Fibroblast of skin of left quadriceps (primary cell): ENCODE measurements around the gene HIRIP3.
"Not testable (repeated sequence)": the region's sequence is repeated elsewhere in the genome, so short reads cannot be mapped to it uniquely, and the experiment has no call there.

ENCODE experiments used
- DNase-seq, 2 experiments: peaks; one replicate each; pipeline ENCODE4 v3.0.0-alpha.2; 2013; ENCODE audit warnings: low read depth in 2 of 2

Gene HIRIP3

GRCh38 chr16:29995324-29995910, at the start of gene HIRIP3:
HIRIP3 (minus strand) TSS chr16:29995617; CDS start chr16:29995605, 12 bp downstream.
- DNase-seq = peak; percentile 58 to 61

GRCh38 chr16:30041841-30042240, 46.4 kb upstream of the HIRIP3 start:
- peak in 1 of 2 experiments; percentile 25 for DNase-seq

GRCh38 chr16:30040690-30041089, 45.3 kb upstream of the HIRIP3 start:
- DNase-seq = not testable (repeated sequence)

GRCh38 chr16:30040221-30040620, 44.8 kb upstream of the HIRIP3 start:
- no peak for DNase-seq

GRCh38 chr16:30033270-30033669, 37.9 kb upstream of the HIRIP3 start:
- DNase-seq = no peak

- DNase-seq = peak; percentile 22 to 29
Observed at GRCh38 chr16:30032083-30032819, 36.8 kb upstream of the HIRIP3 start.

GRCh38 chr16:30031477-30031918, 36.1 kb upstream of the HIRIP3 start:
- DNase-seq = no peak

GRCh38 chr16:30030841-30031413, 35.5 kb upstream of the HIRIP3 start, which contains the start of gene TLCD3B:
TLCD3B (minus strand) TSS chr16:30031271; CDS start chr16:30030527, 744 bp downstream.
- no peak for DNase-seq

GRCh38 chr16:30030011-30030685, 34.7 kb upstream of the HIRIP3 start:
- no peak for DNase-seq

- DNase-seq = no peak
Observed at GRCh38 chr16:30028438-30029076, 33.1 kb upstream of the HIRIP3 start.

- DNase-seq = no peak
Observed at GRCh38 chr16:30027588-30028437, 32.4 kb upstream of the HIRIP3 start.

- no peak for DNase-seq
Observed at GRCh38 chr16:30026449-30026848, 31.0 kb upstream of the HIRIP3 start.

- DNase-seq = no peak
Observed at GRCh38 chr16:30025574-30025973, 30.2 kb upstream of the HIRIP3 start.

GRCh38 chr16:30025156-30025555, 29.7 kb upstream of the HIRIP3 start:
- DNase-seq = no peak

GRCh38 chr16:30024451-30024850, 29.0 kb upstream of the HIRIP3 start:
- DNase-seq = no peak

GRCh38 chr16:30023586-30023985, 28.2 kb upstream of the HIRIP3 start:
- no peak for DNase-seq

- no peak for DNase-seq
Observed at GRCh38 chr16:30022887-30023286, 27.5 kb upstream of the HIRIP3 start, which contains the start of gene C16orf92. C16orf92 (plus strand) TSS chr16:30023198; CDS start chr16:30023341, 143 bp downstream.

GRCh38 chr16:30018731-30019158, 23.3 kb upstream of the HIRIP3 start:
- no peak for DNase-seq

- not testable (repeated sequence) for DNase-seq
Observed at GRCh38 chr16:30017937-30018336, 22.5 kb upstream of the HIRIP3 start.

- no peak for DNase-seq
Observed at GRCh38 chr16:30017277-30017656, 21.9 kb upstream of the HIRIP3 start.
